Transverse colon (tissue), 4 donors: ENCODE results near the gene PROKR2. TPM values are rescaled to one million over a fixed set of nuclear protein-coding genes. Genes with fewer than 3 reads are reported as not detected.

ENCODE experiments used
- DNase-seq: peaks from one replicate; pipeline ENCODE4 v3.0.0-alpha.2; 2019
- H3K27ac ChIP-seq, 4 donors: fragments of 200-600 bp; sonication (generic); 2 replicates each; pipeline ENCODE4 v1.5.1; 2016 to 2018; ENCODE audit warnings: inconsistent platforms in 4 of 4
- H3K27me3 ChIP-seq: fragments of 200-600 bp; sonication (generic); 2 replicates; pipeline ENCODE4 v1.5.1; 2017; ENCODE audit warnings: inconsistent platforms
- H3K36me3 ChIP-seq, 4 donors: fragments of 200-600 bp; sonication (generic); 2 replicates each; pipeline ENCODE4 v1.5.1; 2017 to 2019; ENCODE audit warnings: inconsistent platforms in 4 of 4
- H3K4me1 ChIP-seq, 4 donors: fragments of 200-600 bp; sonication (generic); 2 replicates each; pipeline ENCODE4 v1.5.1; 2017 to 2020; ENCODE audit warnings: inconsistent platforms in 4 of 4
- H3K4me3 ChIP-seq, 4 donors: fragments of 200-600 bp; sonication (generic); 1 replicate in 1 of 4; 2 replicates in 3 of 4; pipeline versions ENCODE4 v1.5.1 to v1.6.1; 2017 to 2019; ENCODE audit warnings: inconsistent platforms in 4 of 4
- H3K9me3 ChIP-seq, 2 donors: fragments of 200-600 bp; sonication (generic); 2 replicates each; pipeline ENCODE4 v1.5.1; 2017 to 2019; ENCODE audit warnings: inconsistent platforms in 2 of 2
- CTCF ChIP-seq, 5 experiments: fragments of 200-600 bp in 3 of 5; fragments of 450-650 bp in 2 of 5; sonication (generic) in 3 of 5; IDR thresholded peaks; 1 replicate in 2 of 5; 2 replicates in 3 of 5; pipeline ENCODE4 v1.5.1; 2016 to 2017; ENCODE audit warnings: antibody characterized with exemption in 5 of 5, inconsistent platforms in 3 of 5, mild to moderate bottlenecking in 2 of 5, moderate library complexity in 1 of 5
- EP300 ChIP-seq: sonication (generic); formaldehyde crosslinking; IDR thresholded peaks from one replicate; pipeline ENCODE4 v1.6.1; 2017; ENCODE audit warnings: antibody characterized with exemption, low read depth
- POLR2A ChIP-seq: fragments of 450-650 bp; IDR thresholded peaks from one replicate; pipeline ENCODE4 v1.6.1; 2016; ENCODE audit warnings: antibody characterized with exemption, mild to moderate bottlenecking, moderate library complexity
- POLR2AphosphoS5 ChIP-seq, 3 donors: sonication (generic); formaldehyde crosslinking; IDR thresholded peaks; one replicate each; pipeline ENCODE4 v1.6.1; 2016; ENCODE audit warnings: antibody characterized with exemption in 3 of 3
- WGBS, 2 donors: methylation state at CpG; one replicate each; pipeline ENCODE4 v1.1.5; 2018; ENCODE audit warnings: low coverage in 1 of 2; 5-methylcytosine and 5-hydroxymethylcytosine counted together
- in situ Hi-C, 4 donors: fragments of 200-750 bp; cut with MboI; loops; one replicate each; pipeline versions ENCODE4 v1.15.0 to v1.15.1; 2017; ENCODE audit warnings: low sequenced_read_pairs in 3 of 4, low pct_ligation_motif_present in 1 of 4, low pct_unique_long_range_greater_than_20kb in 1 of 4
- intact Hi-C: fragments of 100-400 bp; cut with DNase I; formaldehyde crosslinking; loops from one replicate; pipeline ENCODE4 v1.15.1; 2023; ENCODE audit warnings: low total_unique reads
- total RNA-seq, 4 donors: library from RNA; depleted of rRNA; stranded (reverse); fragments of >200 nt; gene quantifications; one replicate each; pipeline ENCODE4 v1.1.0, GENCODE V29; 2016

PROKR2 gene
- total RNA-seq, 4 donors from 2014 or later, result not detected

- Histone ChIP-seq H3K4me3 (no peak overlapping the region), H3K27ac (no peak overlapping the region), H3K27me3 (no peaks in the 10 kb centered on the region), H3K36me3 (no peaks in the 10 kb centered on the region), H3K9me3 (no peaks in the 10 kb centered on the region), H3K4me1 (no peaks in the 10 kb centered on the region)
- in situ Hi-C loops, result no loop called here
- WGBS, 2 donors, result 35 to 57% methylated on average over 2 to 4 of the region's 4 CpGs
- no peak for TF ChIP-seq POLR2AphosphoS5 (IDR thresholded peaks at IDR 0.05)
- no peak for TF ChIP-seq CTCF (IDR thresholded peaks at IDR 0.05)
- TF ChIP-seq EP300, result no peak
- TF ChIP-seq POLR2A, result no peak
- intact Hi-C loops, result no loop called here
- no peak for DNase-seq
Observed at GRCh38 chr20:5361176-5361575, 44.4 kb upstream of the PROKR2 start.

GRCh38 chr20:5357946-5358345 is 41.2 kb upstream of the PROKR2 start:
- no peaks in the 10 kb centered on the region for H3K27me3 ChIP-seq
- TF ChIP-seq CTCF (IDR thresholded peaks at IDR 0.05) (no peak), POLR2AphosphoS5 (IDR thresholded peaks at IDR 0.05) (no peak), POLR2A (no peak), EP300 (no peak)
- no peak overlapping the region for H3K4me3 ChIP-seq
- H3K4me1 ChIP-seq, result no peaks in the 10 kb centered on the region
- no peaks in the 10 kb centered on the region for H3K36me3 ChIP-seq
- intact Hi-C loops (no loop called here), in situ Hi-C loops (no loop called here)
- 75 to 84% methylated on average over 2 of the region's 2 CpGs for WGBS, 2 donors
- no peaks in the 10 kb centered on the region for H3K9me3 ChIP-seq
- H3K27ac ChIP-seq, result no peak overlapping the region
- DNase-seq, result no peak

- no peak overlapping the region for H3K27ac ChIP-seq
- no peaks in the 10 kb centered on the region for H3K27me3 ChIP-seq
- no peak for TF ChIP-seq POLR2AphosphoS5 (IDR thresholded peaks at IDR 0.05)
- TF ChIP-seq POLR2A, result no peak
- no peak for TF ChIP-seq EP300
- no peak for TF ChIP-seq CTCF (IDR thresholded peaks at IDR 0.05)
- no peaks in the 10 kb centered on the region for H3K4me1 ChIP-seq
- no peak overlapping the region for H3K4me3 ChIP-seq
- in situ Hi-C loops, result no loop called here
- H3K9me3 ChIP-seq, result no peaks in the 10 kb centered on the region
- WGBS, 2 donors, result 60 to 71% methylated on average over 4 of the region's 4 CpGs
- no peaks in the 10 kb centered on the region for H3K36me3 ChIP-seq
- DNase-seq, result no peak
- intact Hi-C loops, result no loop called here
Observed at GRCh38 chr20:5356941-5357340, 40.2 kb upstream of the PROKR2 start.

GRCh38 chr20:5354901-5355300 is 38.1 kb upstream of the PROKR2 start:
- intact Hi-C loops, result no loop called here
- DNase-seq, result no peak
- no peaks in the 10 kb centered on the region for H3K4me1 ChIP-seq
- no peak overlapping the region for H3K27ac ChIP-seq
- WGBS, 2 donors, result 66 to 75% methylated on average over 2 of the region's 2 CpGs
- in situ Hi-C loops, result no loop called here
- H3K27me3 ChIP-seq, result no peaks in the 10 kb centered on the region
- no peaks in the 10 kb centered on the region for H3K36me3 ChIP-seq
- H3K4me3 ChIP-seq, result no peak overlapping the region
- H3K9me3 ChIP-seq, result no peaks in the 10 kb centered on the region
- TF ChIP-seq EP300 (no peak), POLR2AphosphoS5 (IDR thresholded peaks at IDR 0.05) (no peak), CTCF (IDR thresholded peaks at IDR 0.05) (no peak), POLR2A (no peak)
